GM13976 (cell line): ENCODE data around the gene CHRNA4.

Source experiments
- DNase-seq: peaks from one replicate; pipeline ENCODE4 v3.0.0; 2012; ENCODE audit warnings: low spot score
- CTCF ChIP-seq: IDR thresholded peaks from 2 replicates; pipeline ENCODE4 v1.5.1; 2012; ENCODE audit warnings: borderline replicate concordance, mild to moderate bottlenecking; ENCODE audit not compliant: insufficient read depth; ENCODE audit errors: extremely low read depth, missing control alignments, control extremely low read depth
- in situ Hi-C: fragments of 300-500 bp; cut with MboI; formaldehyde crosslinking; loops from one replicate; pipeline ENCODE4 v1.12.0; 2022; ENCODE audit warnings: low sequenced_read_pairs, mixed read lengths, inconsistent platforms; ENCODE audit not compliant: unreplicated experiment

Gene CHRNA4

GRCh38 chr20:63314015-63314471 lies 47.1 kb downstream of the CHRNA4 start:
- no peak for TF ChIP-seq CTCF
- in situ Hi-C loops: no loop called here
- DNase-seq: no peak

- DNase-seq: no peak
- no peak for TF ChIP-seq CTCF
- in situ Hi-C loops: no loop called here
These were observed 47.7 kb downstream of the CHRNA4 start for GRCh38 chr20:63313349-63314014.

GRCh38 chr20:63312690-63313348 lies 48.3 kb downstream of the CHRNA4 start:
- no peak for DNase-seq
- no peak for TF ChIP-seq CTCF
- in situ Hi-C loops: no loop called here

- in situ Hi-C loops: no loop called here
- DNase-seq: no peak
- TF ChIP-seq CTCF: no peak
These were observed 48.9 kb downstream of the CHRNA4 start for GRCh38 chr20:63312273-63312672.

- in situ Hi-C loops: no loop called here
- DNase-seq: no peak
- TF ChIP-seq CTCF: no peak
These were observed 49.3 kb downstream of the CHRNA4 start for GRCh38 chr20:63311833-63312243.

GRCh38 chr20:63311186-63311832 lies 49.8 kb downstream of the CHRNA4 start:
- TF ChIP-seq CTCF: no peak
- no peak for DNase-seq
- in situ Hi-C loops: no loop called here
